Epithelial cell of umbilical artery (primary cell): ENCODE data around the gene RWDD2A. TPM values are rescaled to one million over a fixed set of nuclear protein-coding genes. Genes with fewer than 3 reads are reported as not detected.

Experiments
- total RNA-seq: library from RNA; depleted of rRNA; stranded (reverse); fragments of >200 nt; gene quantifications from 2 replicates; pipeline ENCODE4 v1.2.3, GENCODE V29; 2014

The RWDD2A gene
- total RNA-seq: 2.9 and 3.8 TPM in 2 replicates

DNA sequence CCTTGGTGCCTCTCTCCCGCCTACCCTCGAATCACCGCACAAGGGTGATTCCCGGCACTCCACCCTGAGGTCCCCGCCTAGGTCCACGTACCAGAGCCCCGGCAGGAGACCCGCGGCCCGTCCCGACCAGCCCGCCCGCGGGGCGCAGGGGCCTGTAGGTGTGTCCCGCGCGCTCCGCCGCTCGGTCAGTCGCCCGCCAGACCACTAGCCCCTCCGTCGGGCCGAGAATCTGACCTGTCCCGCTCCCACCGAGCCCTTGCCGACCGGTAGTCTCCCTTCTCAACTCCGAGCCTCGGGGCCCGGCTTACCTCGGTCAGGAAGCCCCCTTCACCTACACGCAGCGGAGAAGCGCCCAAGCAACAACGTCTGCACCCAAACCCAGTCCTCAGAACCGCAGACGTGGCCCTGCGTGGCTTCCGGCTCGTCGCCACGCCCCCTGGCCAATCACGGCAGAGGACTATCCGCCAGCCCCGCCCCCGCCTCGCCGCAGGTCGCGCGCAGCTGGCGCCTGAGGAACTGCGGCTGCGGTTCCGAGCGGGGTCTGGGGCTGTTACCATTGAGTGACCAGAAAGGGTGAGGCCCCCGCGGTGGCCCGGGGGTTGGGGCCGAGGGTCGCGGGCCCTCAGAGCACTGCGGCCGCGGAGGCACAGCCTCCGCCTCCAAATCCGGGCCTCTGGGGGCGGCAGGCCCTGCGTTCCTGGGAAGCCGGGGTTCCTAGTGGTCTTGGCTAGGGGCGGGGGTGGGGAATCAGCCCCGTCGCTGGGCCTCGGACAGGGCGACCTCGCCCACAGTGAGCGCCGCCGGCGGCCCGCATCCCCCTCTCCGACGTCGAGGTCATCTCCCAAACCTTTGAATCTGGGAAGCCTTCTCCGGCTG is at the start of gene RWDD2A, which contains the start of gene PGM3:
Gene RWDD2A, plus strand, starts transcription at position 487 of the 876 bp plus-strand sequence. CDS start 1,095 bp downstream, outside the sequence.
Gene PGM3, minus strand, starts transcription at position 395 of the 876 bp plus-strand sequence. CDS start 2,253 bp downstream, outside the sequence.

Other genes with a start within 250 kb of the RWDD2A start
- 5.2 and 11.2 TPM in 2 replicates for gene UBE3D, start 127.5 kb upstream of the RWDD2A start, total RNA-seq
- 21.4 and 23.9 TPM in 2 replicates for gene DOP1A, start 125.7 kb upstream of the RWDD2A start, total RNA-seq
- gene PGM3, start 92 bp upstream of the RWDD2A start, total RNA-seq: 99.2 and 115 TPM in 2 replicates
- gene ME1, start 237.7 kb downstream of the RWDD2A start, total RNA-seq: 6.8 and 10.5 TPM in 2 replicates